ENCODE data around the gene SRCAP. TPM values are rescaled to one million over a fixed set of nuclear protein-coding genes. Genes with fewer than 3 reads are reported as not detected.

The SRCAP gene
- total and polyA plus RNA-seq, 2 of the 8 experiments (the other 6 are each of a cell fraction or from before 2014, with no cell fraction given): 5.5 to 54.3 TPM

- TF ChIP-seq CHD7 (IDR thresholded peaks at IDR 0.05; ENCODE audit: insufficient replicate concordance, low read length) (no peak), JUND (IDR thresholded peaks at IDR 0.05; ENCODE audit: low read length) (peak; percentile 77; the same call in 1 of the 2 replicates), CHD2 (IDR thresholded peaks at IDR 0.05; ENCODE audit: low read length) (peak; percentile 89), POLR2A (IDR thresholded peaks at IDR 0.05; ENCODE audit: control extremely low read depth in 1 of 2, low read depth in 2 of 2, low read length in 2 of 2) (no peak; a peak in 1 of 3 replicates), SP4 (IDR thresholded peaks at IDR 0.05; ENCODE audit: low read length) (peak; percentile 51; the same call in 1 of the 2 replicates), RXRA (IDR thresholded peaks at IDR 0.05; ENCODE audit: insufficient read depth, low read depth, low read length) (no peak), SRF (IDR thresholded peaks at IDR 0.05; ENCODE audit: low read depth, low read length) (peak; percentile 81), SIX5 (IDR thresholded peaks at IDR 0.05; ENCODE audit: low read depth, low read length) (peak; percentile 77), PHF8 (conservative IDR thresholded peaks at IDR 0.05; ENCODE audit: low read depth, low read length) (0 out of 2 replicates have a peak, but pooled peaks have one; percentile 6), POLR2AphosphoS5 (IDR thresholded peaks at IDR 0.05; ENCODE audit: low read depth, low read length) (peak; percentile 17; the same call in 1 of the 2 replicates), YY1 (IDR thresholded peaks at IDR 0.05; ENCODE audit: low read depth, low read length) (peak; percentile 100), CEBPB (IDR thresholded peaks at IDR 0.05; ENCODE audit: low read depth, low read length) (peak; percentile 47)
These were observed 48.4 kb upstream of the SRCAP start, which contains the start of gene PRR14 (continued) for GRCh38 chr16:30650369-30651123.

Measured in H1 (cell line).